HepG2 (cell line): ENCODE data around the gene SFXN5. TPM values are rescaled to one million over a fixed set of nuclear protein-coding genes. Genes with fewer than 3 reads are reported as not detected.

Experiments used
- ELF1 ChIP-seq: sonication (generic); formaldehyde crosslinking; IDR thresholded peaks from 2 replicates; pipeline ENCODE4 v1.4.0; 2020; ENCODE audit warnings: missing genetic modification reagents
- KIAA2018 ChIP-seq: sonication (generic); formaldehyde crosslinking; IDR thresholded peaks from 2 replicates; pipeline ENCODE4 v1.5.0; 2020; ENCODE audit warnings: mild to moderate bottlenecking, missing genetic modification reagents, borderline replicate concordance
- SOX13 ChIP-seq, 3 experiments: fragments of 450-650 bp in 1 of 3; sonication (generic) in 1 of 3; formaldehyde crosslinking in 1 of 3; IDR thresholded peaks in 2 of 3; conservative IDR thresholded peaks in 1 of 3; 2 replicates each; pipeline versions ENCODE4 v1.5.0 to v1.6.1; 2016 to 2020; ENCODE audit warnings: antibody characterized with exemption in 1 of 3, mild to moderate bottlenecking in 1 of 3, missing compliant biosample characterization in 1 of 3, missing genetic modification reagents in 1 of 3, moderate library complexity in 1 of 3
- polyA plus RNA-seq, 8 experiments: library from polyadenylated mRNA; depleted of rRNA in 3 of 8; stranded (reverse) in 7 of 8; unstranded in 1 of 8; fragments of >200 nt; fragmentation: Illumina TruSeq in 4 of 8; extraction: Trizol in 4 of 8; gene quantifications; 2 replicates each; pipeline versions ENCODE4 v1.2.1 to v1.2.3, GENCODE V29; 2011 to 2016; ENCODE audit warnings: low read depth in 4 of 8, missing spikeins in 1 of 8, mixed read lengths in 1 of 8; ENCODE audit not compliant: insufficient read depth in 1 of 8
- total RNA-seq, 5 experiments: library from RNA; depleted of rRNA; stranded (reverse); fragments of >200 nt; fragmentation: Illumina TruSeq; extraction: Trizol; gene quantifications; 2 replicates each; pipeline ENCODE4 v1.2.3, GENCODE V29; 2016; ENCODE audit warnings: low read depth in 1 of 5

The SFXN5 gene
- total and polyA plus RNA-seq, 2 of the 13 experiments (the other 11 are each of a cell fraction or from before 2014, with no cell fraction given): 34.9 to 37.4 TPM

- no peak for TF ChIP-seq SOX13 (IDR thresholded peaks at IDR 0.05)
- no peak for TF ChIP-seq SOX13 (CRISPR knock-in tag; conservative IDR thresholded peaks at IDR 0.05 in 1 of 2, IDR thresholded peaks at IDR 0.05 in 1 of 2)
- no peak for TF ChIP-seq ELF1 (CRISPR knock-in tag)
- TF ChIP-seq KIAA2018: no peak
- TF ChIP-seq, all 625 proteins: peak for 0
Observed at GRCh38 chr2:73101626-73102256, 30.2 kb upstream of the SFXN5 start (continued).
